ENCODE data around the gene KRT6B.
"Not testable (repeated sequence)": the region's sequence is repeated elsewhere in the genome, so short reads cannot be mapped to it uniquely, and the experiment has no call there.

Gene KRT6B

GRCh38 chr12:52413202-52413601 is 38.7 kb downstream of the KRT6B start:
- no peak for DNase-seq (ENCODE audit: low read depth)

DNA sequence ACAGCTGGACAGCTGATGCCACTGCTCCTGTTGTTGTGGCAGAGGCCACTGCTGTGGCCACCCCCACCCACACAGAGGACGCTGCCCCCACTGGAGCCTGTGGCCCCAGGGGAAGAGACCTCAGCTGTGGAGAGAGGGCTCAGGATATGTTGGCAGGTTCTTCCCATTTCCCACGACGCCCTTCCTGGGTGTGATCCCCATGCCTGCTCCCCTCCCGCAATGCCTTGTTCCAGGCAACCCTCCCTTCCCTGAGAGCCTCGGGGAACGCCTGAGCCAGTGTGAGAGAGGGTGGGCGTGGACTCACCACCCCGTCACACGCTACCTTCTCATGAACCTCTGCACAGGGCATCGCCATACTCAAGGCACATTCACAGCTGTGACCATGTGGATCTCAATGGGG is 40.1 kb downstream of the KRT6B start:
- no peak for DNase-seq (ENCODE audit: low read depth)

DNA sequence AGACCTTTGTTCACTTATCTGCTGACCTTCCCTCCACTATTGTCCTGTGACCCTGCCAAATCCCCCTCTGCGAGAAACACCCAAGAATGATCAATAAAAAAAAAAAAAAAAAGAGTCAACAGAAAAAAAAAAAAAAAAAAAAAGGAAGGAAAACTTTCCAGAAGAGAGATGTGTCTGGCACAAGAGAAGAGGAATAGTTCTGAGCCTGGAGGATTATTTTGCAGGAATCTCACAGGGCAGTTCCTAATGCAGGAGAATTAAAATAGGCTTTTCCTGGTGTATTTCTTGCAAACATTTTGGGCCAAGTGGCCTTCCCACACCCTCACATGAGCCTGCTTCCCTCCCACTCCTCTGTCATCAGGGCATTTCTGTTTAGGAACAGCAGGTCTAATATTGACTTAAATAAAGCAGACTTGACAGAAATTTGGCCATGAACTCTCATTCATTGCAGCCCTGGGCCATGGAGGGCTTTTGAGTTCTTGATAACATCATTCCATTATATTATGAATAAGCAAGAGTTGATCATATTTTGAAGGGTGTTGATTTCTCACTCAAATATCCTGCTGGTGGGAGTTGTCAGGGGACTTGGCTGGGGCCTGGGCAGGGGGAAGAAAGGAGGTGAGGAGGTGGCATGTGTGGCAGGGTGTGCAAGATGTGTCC is 41.2 kb downstream of the KRT6B start:
- DNase-seq (ENCODE audit: low read depth) = not testable (repeated sequence)

- DNase-seq (ENCODE audit: low read depth) = no peak
Measured at GRCh38 chr12:52407918-52408317, 44.0 kb downstream of the KRT6B start.

DNA sequence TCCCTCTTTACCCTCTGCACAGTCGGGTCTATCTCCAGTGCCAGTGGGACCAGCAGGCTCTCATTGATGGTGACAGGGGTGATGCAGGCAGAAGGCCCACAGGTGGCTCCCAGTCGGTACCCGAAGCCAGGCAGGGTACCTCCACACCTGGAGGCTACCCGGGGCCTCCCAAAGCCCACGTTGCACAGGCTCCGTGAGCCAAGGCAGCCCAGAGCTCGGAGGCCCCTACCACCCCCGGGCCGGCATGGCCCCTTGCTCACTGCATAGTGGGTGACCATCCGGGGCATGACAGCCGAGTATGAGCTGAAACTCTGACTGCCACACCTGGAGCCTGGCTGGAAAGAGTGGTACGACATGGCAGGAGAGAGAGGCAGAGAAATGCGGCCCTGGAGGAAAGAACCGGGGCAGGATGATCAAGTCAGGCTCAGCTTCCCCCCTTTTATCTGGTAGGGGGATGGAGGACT is 46.0 kb downstream of the KRT6B start, which contains the start of gene KRT82:
Gene KRT82, minus strand, starts transcription at position 414 of the 464 bp plus-strand sequence. Its CDS starts 58 bp downstream, at position 356.
- no peak for DNase-seq (ENCODE audit: low read depth)

- no peak for DNase-seq (ENCODE audit: low read depth)
Measured at GRCh38 chr12:52404951-52405350, 47.0 kb downstream of the KRT6B start.

DNA sequence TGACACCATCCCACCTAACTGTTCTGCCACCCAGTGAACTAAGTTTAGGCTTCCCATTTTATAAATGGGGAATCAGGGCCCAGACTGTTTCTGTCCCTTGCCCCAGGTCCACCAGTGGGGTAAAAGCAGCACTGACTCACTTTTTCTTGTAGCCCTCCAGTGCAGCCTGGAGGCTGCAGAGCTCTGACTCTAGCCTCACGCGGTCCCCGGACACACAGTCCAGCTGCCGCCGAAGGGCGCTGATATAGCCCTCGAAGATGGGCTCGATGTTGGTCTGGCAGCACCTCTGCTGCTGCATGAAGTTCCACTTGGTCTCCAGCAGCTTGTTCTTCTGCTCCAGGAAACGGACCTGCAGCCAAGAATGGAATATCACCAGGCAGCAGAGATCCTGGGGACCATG is 48.4 kb downstream of the KRT6B start:
- DNase-seq (ENCODE audit: low read depth) = no peak

DNA sequence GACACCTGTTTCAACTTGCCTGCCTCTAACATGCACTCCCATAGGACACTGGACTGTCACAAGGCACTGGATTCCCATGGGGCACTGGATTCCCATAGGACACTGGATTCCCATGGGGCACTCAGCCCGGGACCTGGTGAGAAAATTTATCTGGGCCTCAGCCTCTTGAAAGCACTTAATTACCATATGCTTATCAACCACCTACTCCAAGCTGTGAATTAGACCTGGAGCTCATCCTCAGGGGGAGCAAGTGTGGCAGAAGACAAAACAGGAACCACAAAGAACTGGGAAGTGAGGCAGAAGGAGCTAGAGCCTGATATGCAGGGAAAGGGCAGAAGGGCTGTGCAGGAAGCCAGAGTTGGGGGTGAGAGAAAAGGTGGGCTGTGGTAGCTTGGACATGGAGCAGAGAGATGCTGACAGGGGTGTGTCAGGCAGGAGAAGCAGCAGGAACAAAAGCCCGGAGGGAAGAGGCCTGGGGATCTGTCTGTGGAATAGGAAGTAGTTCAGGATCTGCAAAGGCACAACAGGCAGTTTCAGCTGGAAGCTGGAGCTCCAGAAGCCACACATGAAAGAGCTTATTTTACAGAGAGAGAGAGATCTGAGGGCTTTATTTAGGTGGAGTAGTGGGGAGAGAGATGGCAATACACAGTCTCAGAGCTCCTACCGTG is 48.9 kb downstream of the KRT6B start:
- no peak for DNase-seq (ENCODE audit: low read depth)

DNA sequence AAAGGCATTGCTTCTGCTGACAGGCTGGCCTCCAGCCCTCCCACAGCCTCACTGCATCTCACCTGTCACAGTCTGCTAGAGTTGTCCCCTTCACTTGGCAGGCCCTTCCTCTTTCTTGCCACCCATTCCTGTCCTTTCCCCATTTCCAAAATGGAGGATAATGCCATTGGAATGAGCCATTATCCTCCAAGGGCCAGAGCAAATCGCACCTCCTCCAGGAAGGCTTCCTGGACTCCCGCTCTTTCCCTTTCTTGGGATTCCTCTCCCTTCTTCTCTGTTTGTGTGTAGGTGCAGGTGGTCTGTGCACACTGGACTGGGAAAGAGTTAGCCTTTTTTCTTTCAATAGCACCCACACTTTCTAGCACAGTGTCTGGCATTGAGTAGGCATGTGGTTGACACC is 49.6 kb downstream of the KRT6B start:
- DNase-seq (ENCODE audit: low read depth) = no peak

DNA sequence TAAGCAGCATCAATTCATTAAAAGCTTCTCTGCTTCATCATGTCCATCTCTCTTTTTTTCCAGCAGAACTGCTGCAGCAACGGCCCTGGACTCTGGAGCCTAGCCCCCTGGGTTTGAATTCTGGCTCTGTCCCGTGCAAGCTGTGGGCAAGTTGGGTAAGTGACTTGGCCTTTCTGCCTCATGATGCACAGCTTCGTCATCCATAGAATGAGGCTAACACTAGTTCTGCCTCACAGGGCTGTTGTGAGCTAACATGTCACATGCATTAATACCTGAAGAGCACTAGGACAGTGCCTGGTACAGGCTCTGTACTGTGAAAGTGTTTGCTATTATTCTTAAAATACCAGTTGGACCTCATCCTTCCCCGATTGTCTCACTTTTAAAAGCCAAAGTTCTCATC is 50.0 kb downstream of the KRT6B start:
- no peak for DNase-seq (ENCODE audit: low read depth)

DNA sequence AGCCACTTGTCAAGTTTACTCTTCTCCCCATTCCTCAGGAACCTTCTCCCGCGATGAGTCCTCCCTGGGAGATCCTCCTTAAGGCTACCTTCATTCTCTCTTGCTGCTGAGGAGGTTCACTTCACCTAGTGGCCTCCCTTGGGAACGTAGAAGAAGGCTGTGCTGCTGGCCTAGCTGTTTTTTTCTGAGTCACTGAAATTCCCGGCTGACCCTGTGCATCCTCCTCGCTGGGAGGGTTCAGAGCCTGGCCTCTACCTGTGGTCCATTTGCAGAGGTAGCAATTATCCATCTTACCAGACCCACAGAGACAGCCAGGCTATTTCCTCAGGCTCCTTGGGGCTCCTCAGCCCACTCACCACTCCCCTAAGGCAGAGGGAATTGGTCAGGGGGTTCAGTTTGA is 50.4 kb downstream of the KRT6B start:
- DNase-seq (ENCODE audit: low read depth) = no peak

GRCh38 chr12:52400906-52401305 is 51.0 kb downstream of the KRT6B start:
- no peak for DNase-seq (ENCODE audit: low read depth)

DNA sequence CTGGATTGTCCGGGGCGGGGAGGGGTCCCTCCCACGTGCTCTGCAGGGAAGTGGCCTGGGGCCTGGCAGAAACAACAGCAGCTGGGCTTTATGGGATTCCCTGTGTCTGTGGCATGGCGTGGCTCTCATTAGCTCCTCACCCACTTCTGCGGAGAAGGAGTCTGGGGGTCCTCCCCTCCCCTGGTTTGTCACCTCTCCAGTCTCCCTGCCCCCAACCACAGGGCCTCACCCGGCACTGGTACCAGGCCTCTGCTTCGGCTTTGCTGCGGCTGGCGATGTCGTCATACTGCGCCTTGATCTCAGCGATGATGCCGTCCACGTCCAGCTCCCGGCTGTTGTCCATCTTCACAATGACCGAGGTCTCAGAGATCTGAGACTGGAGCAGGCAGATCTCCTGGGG is 52.2 kb downstream of the KRT6B start:
- DNase-seq (ENCODE audit: low read depth) = no peak

- DNase-seq (ENCODE audit: low read depth) = no peak
Measured at GRCh38 chr12:52398176-52398575, 53.8 kb downstream of the KRT6B start.

- no peak for DNase-seq (ENCODE audit: low read depth)
Measured at GRCh38 chr12:52396656-52397055, 55.3 kb downstream of the KRT6B start.

All from T follicular helper cell (primary cell).